GM20000 (cell line): Measurements from ENCODE around the gene KNG1.
"Not testable (repeated sequence)": the region's sequence is repeated elsewhere in the genome, so short reads cannot be mapped to it uniquely, and the experiment has no call there.

Source experiments
- DNase-seq: peaks from one replicate; pipeline ENCODE4 v3.0.0; 2012; ENCODE audit warnings: low spot score
- CTCF ChIP-seq: IDR thresholded peaks from 2 replicates; pipeline ENCODE4 v1.5.1; 2012; ENCODE audit warnings: mild to moderate bottlenecking, control low read depth; ENCODE audit errors: extremely low read depth, missing control alignments

Gene KNG1

GRCh38 chr3:186694288-186695032 lies 22.7 kb upstream of the KNG1 start:
- no peak for DNase-seq
- TF ChIP-seq CTCF = no peak

DNA sequence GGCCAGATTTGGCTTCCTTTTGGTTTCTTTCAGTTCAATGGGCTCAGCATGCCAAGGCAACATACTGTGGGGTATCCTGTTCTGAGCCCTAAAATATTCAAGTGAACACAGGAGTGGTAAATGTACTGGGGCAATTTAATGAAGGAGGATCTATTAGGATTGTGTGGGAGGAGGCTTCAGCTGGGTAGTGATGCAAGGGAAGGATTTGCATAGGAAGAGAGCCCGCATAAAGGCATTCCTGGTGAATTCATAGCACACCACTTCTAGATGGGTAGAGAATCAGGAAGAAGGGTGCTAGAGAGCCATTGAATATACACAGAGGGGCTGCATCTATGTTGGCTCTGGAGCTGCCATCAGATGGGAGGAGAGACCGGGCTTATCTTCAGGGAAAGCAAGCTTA lies 20.6 kb upstream of the KNG1 start:
- no peak for DNase-seq
- TF ChIP-seq CTCF = no peak

DNA sequence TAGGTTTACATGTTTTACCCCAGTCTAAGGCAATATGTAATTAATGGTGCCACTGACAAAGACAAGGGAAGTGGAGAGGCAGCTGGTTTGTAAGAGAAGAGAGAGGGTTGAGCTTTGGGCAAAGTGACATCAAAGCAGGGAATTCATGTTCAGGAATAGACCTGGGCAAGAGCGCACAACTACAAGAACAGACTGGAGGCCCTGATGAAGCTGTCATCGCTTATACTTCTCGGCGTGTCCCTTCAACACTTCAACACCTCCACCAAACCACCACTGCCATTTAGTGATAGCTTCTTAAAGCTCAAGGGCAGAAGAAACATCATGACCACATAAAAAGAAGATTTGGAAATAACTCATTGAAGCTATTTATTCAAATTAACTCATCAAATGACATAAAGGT lies 19.6 kb upstream of the KNG1 start:
- TF ChIP-seq CTCF = no peak
- no peak for DNase-seq

GRCh38 chr3:186700267-186700666 lies 16.9 kb upstream of the KNG1 start:
- DNase-seq = no peak

DNA sequence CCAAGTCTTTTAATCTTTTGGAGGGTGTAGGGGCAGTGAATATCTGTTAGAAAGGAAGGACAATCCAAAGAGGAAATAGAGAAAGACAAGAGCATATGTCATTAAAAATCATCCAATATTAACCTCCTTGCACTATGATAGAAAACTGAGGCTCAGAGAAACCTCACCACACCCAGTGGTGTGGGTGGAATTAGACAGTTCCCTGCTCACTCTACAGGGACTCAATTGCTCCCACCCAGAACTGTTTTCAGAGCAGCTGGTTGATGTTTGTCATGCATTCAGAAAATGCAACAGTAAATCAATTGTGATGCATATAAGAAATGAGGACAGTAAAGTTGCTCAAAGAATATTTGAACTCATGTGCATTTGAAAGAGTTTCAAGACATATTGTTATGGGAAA lies 14.7 kb upstream of the KNG1 start:
- DNase-seq = not testable (repeated sequence)

More at GRCh38 chr3:186700267-186700666, 16.9 kb upstream of the KNG1 start:
- no peak for TF ChIP-seq CTCF

- no peak for DNase-seq
Measured at GRCh38 chr3:186705882-186706780, 11.0 kb upstream of the KNG1 start.

More at GRCh38 chr3:186705882-186706780, 11.0 kb upstream of the KNG1 start:
- TF ChIP-seq CTCF = no peak
